MM.1S (cell line): ENCODE data around the gene HTRA1.

Experiments used
- DNase-seq: peaks from one replicate; pipeline ENCODE4 v3.0.0-alpha.2; 2015
- H2AFZ ChIP-seq: fragments of 300-600 bp; sonication (generic); 2 replicates; pipeline ENCODE4 v1.6.0; 2016; ENCODE audit warnings: antibody characterized with exemption, low read length
- H3F3A ChIP-seq: fragments of 300-600 bp; sonication (generic); 2 replicates; pipeline ENCODE4 v1.6.1; 2016; ENCODE audit warnings: mild to moderate bottlenecking, antibody characterized with exemption, low read length, moderate library complexity, mixed read lengths; ENCODE audit not compliant: insufficient read depth
- H3K27ac ChIP-seq: fragments of 300-600 bp; sonication (generic); 2 replicates; pipeline ENCODE4 v1.5.1; 2016; ENCODE audit warnings: mild to moderate bottlenecking, low read length
- H3K27me3 ChIP-seq: fragments of 300-600 bp; sonication (generic); replicated peaks from 2 replicates; pipeline ENCODE4 v1.6.0; 2016; ENCODE audit warnings: low read length; ENCODE audit not compliant: insufficient read depth
- H3K36me3 ChIP-seq: fragments of 300-600 bp; sonication (generic); replicated peaks from 2 replicates; pipeline ENCODE4 v1.6.1; 2016; ENCODE audit warnings: mild to moderate bottlenecking, low read length, mixed read lengths; ENCODE audit not compliant: insufficient read depth
- H3K4me1 ChIP-seq: fragments of 300-600 bp; sonication (generic); 2 replicates; pipeline ENCODE4 v1.6.1; 2016; ENCODE audit warnings: low read length, mixed read lengths
- H3K4me2 ChIP-seq: fragments of 300-600 bp; sonication (generic); 2 replicates; pipeline ENCODE4 v1.6.0; 2016; ENCODE audit warnings: low read depth, low read length
- H3K4me3 ChIP-seq: fragments of 300-600 bp; sonication (generic); 2 replicates; pipeline ENCODE4 v1.5.1; 2016; ENCODE audit warnings: low read length, mixed read lengths
- H3K79me2 ChIP-seq: fragments of 300-600 bp; sonication (generic); 2 replicates; pipeline ENCODE4 v1.6.1; 2016; ENCODE audit warnings: mixed run types, low read length, mixed read lengths
- H3K9ac ChIP-seq: fragments of 300-600 bp; sonication (generic); 2 replicates; pipeline ENCODE4 v1.6.1; 2016; ENCODE audit warnings: low read length, mixed read lengths
- H3K9me2 ChIP-seq: fragments of 300-600 bp; sonication (generic); replicated peaks from 2 replicates; pipeline ENCODE4 v1.6.1; 2016; ENCODE audit warnings: mild to moderate bottlenecking, low read length, mixed read lengths; ENCODE audit not compliant: insufficient read depth
- H3K9me3 ChIP-seq: fragments of 300-600 bp; sonication (generic); replicated peaks from 2 replicates; pipeline ENCODE4 v1.6.1; 2016; ENCODE audit warnings: mild to moderate bottlenecking, low read length, mixed read lengths; ENCODE audit not compliant: insufficient read depth
- H4K20me1 ChIP-seq: fragments of 300-600 bp; sonication (generic); 2 replicates; pipeline ENCODE4 v1.6.1; 2016; ENCODE audit warnings: mild to moderate bottlenecking, low read length, moderate library complexity, mixed read lengths; ENCODE audit not compliant: insufficient read depth
- EZH2 ChIP-seq: fragments of 300-600 bp; sonication (generic); optimal IDR thresholded peaks from 2 replicates; pipeline ENCODE3; 2017; ENCODE audit warnings: low read depth, mild to moderate bottlenecking, antibody characterized with exemption, low read length, mixed read lengths
- EZH2phosphoT487 ChIP-seq: fragments of 300-600 bp; sonication (generic); IDR thresholded peaks from 2 replicates; pipeline ENCODE4 v1.6.1; 2018; ENCODE audit warnings: antibody characterized with exemption, low read length
- TF ChIP-seq, protein P1 (sequence below): fragments of 300-600 bp; sonication (generic); IDR thresholded peaks from 2 replicates; pipeline ENCODE4 v1.5.1; 2016; ENCODE audit warnings: antibody characterized with exemption, low read length, mixed read lengths

The HTRA1 gene

DNA sequence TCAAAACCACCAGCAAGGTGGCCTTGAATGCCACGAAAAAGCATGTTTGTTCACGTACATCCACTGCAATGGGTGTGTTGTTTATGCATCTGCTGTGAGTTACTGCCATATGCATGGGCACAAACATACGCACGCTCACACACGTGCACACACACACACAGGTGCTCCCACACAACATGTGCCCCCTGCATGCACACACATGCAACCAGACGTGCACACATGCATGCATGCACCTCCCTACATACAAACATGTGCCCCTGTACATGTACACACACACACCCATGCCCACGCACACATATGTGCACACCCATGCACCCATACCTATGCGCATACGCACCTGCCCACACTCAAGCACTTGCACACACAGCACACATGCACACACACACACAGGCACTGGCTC is 89.1 kb downstream of the HTRA1 start:
- no peak overlapping the region for H3K4me3 ChIP-seq
- no peaks in the 10 kb centered on the region for H4K20me1 ChIP-seq
- no peak overlapping the region for H3K27ac ChIP-seq
- H3K36me3 ChIP-seq: no peaks in the 10 kb centered on the region
- TF ChIP-seq, protein P1, sequence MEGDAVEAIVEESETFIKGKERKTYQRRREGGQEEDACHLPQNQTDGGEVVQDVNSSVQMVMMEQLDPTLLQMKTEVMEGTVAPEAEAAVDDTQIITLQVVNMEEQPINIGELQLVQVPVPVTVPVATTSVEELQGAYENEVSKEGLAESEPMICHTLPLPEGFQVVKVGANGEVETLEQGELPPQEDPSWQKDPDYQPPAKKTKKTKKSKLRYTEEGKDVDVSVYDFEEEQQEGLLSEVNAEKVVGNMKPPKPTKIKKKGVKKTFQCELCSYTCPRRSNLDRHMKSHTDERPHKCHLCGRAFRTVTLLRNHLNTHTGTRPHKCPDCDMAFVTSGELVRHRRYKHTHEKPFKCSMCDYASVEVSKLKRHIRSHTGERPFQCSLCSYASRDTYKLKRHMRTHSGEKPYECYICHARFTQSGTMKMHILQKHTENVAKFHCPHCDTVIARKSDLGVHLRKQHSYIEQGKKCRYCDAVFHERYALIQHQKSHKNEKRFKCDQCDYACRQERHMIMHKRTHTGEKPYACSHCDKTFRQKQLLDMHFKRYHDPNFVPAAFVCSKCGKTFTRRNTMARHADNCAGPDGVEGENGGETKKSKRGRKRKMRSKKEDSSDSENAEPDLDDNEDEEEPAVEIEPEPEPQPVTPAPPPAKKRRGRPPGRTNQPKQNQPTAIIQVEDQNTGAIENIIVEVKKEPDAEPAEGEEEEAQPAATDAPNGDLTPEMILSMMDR: no peak
- TF ChIP-seq EZH2phosphoT487 (no peak), EZH2 (no peak)
- no peak overlapping the region for H3K9ac ChIP-seq
- DNase-seq: no peak
- no peaks in the 10 kb centered on the region for H3K9me3 ChIP-seq
- H3K27me3 ChIP-seq: no peaks in the 10 kb centered on the region
- no peaks in the 10 kb centered on the region for H3F3A ChIP-seq
- no peak overlapping the region for H2AFZ ChIP-seq
- H3K4me2 ChIP-seq: no peak overlapping the region
- H3K79me2 ChIP-seq: no peaks in the 10 kb centered on the region
- no peaks in the 10 kb centered on the region for H3K9me2 ChIP-seq
- H3K4me1 ChIP-seq: no peaks in the 10 kb centered on the region

DNA sequence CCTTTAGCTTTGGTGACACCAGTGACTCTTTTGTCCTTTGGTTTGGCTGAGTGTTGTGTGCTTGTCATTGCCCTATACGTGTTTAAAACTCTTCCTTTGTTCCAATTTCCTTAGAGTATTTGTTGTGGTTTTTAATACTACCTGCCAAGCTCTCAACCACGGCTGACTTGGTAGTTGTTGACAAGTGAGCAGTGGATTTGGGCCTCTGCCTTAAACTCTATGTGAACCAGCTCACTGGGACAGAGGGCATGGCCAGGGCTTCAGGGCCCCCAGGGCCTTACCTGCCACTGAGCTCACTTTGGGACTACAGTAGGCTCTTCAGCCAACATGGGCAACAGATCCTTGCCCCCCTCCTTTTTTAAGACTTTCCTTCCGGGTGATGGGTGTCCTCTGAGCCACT is 89.6 kb downstream of the HTRA1 start:
- Histone ChIP-seq H3K27me3 (no peaks in the 10 kb centered on the region), H3F3A (no peaks in the 10 kb centered on the region), H4K20me1 (no peaks in the 10 kb centered on the region), H3K79me2 (no peaks in the 10 kb centered on the region), H3K4me2 (no peak overlapping the region), H3K9me2 (no peaks in the 10 kb centered on the region), H3K9me3 (no peaks in the 10 kb centered on the region), H3K4me3 (no peak overlapping the region), H2AFZ (no peak overlapping the region), H3K36me3 (no peaks in the 10 kb centered on the region), H3K9ac (no peak overlapping the region), H3K4me1 (no peaks in the 10 kb centered on the region), H3K27ac (no peak overlapping the region)
- TF ChIP-seq, protein P1: no peak
- TF ChIP-seq EZH2phosphoT487 (no peak), EZH2 (no peak)
- no peak for DNase-seq

DNA sequence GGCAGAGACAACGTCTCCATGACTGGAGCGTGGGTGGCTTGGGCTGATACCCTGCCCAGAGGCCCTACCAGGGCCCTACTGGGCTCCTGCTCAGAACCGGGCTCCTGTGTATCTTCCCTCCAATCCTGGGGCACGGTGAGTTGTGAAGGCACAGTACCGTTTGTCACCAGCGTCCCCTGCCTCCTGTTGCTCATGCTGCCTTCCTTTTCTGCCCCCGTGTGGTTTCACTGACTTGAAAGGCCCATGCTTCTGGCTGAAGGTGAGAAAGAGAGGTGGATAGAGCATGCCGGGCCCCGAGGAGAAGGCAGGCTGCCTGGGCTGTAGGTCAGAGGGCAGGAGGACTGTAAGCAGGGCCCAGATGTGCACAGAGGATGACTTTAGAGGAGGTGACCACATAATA is 90.1 kb downstream of the HTRA1 start:
- no peak overlapping the region for H2AFZ ChIP-seq
- no peaks in the 10 kb centered on the region for H3K36me3 ChIP-seq
- no peaks in the 10 kb centered on the region for H3K27me3 ChIP-seq
- TF ChIP-seq EZH2phosphoT487 (no peak), EZH2 (no peak)
- TF ChIP-seq, protein P1: no peak
- no peaks in the 10 kb centered on the region for H4K20me1 ChIP-seq
- DNase-seq: no peak
- H3K4me1 ChIP-seq: no peaks in the 10 kb centered on the region
- H3K9me2 ChIP-seq: no peaks in the 10 kb centered on the region
- H3K79me2 ChIP-seq: no peaks in the 10 kb centered on the region
- H3K4me2 ChIP-seq: no peak overlapping the region
- H3K9ac ChIP-seq: no peak overlapping the region
- no peaks in the 10 kb centered on the region for H3F3A ChIP-seq
- H3K27ac ChIP-seq: no peak overlapping the region
- H3K4me3 ChIP-seq: no peak overlapping the region
- no peaks in the 10 kb centered on the region for H3K9me3 ChIP-seq
